HG03439 (cell line): ENCODE measurements around the gene ATP4B.

Experiments used
- ATAC-seq: cut with Tn5 transposase; IDR thresholded peaks from one replicate; pipeline ENCODE4 v1.9.1; 2021; ENCODE audit warnings: mild to moderate bottlenecking, moderate library complexity; ENCODE audit not compliant: unreplicated experiment

The ATP4B gene

DNA sequence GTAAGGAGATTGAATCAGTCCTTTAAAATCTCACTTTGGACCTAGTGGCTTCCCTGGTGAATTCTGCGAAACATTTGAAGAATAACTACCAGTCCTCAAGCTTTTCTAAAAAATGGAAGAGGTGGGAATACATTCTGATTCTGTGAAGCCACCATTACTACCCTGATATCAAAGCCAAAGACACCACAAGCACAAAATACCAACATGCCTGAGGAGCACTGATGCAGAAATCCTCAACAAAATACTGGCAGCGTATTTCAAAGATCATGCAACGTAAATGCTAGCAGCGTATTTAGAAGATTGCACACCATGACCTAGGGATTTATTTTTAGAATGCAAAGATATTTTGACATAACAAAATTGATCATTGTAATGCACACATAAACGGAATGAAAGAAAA, 14.4 kb downstream of the ATP4B start:
- no peak for ATAC-seq

DNA sequence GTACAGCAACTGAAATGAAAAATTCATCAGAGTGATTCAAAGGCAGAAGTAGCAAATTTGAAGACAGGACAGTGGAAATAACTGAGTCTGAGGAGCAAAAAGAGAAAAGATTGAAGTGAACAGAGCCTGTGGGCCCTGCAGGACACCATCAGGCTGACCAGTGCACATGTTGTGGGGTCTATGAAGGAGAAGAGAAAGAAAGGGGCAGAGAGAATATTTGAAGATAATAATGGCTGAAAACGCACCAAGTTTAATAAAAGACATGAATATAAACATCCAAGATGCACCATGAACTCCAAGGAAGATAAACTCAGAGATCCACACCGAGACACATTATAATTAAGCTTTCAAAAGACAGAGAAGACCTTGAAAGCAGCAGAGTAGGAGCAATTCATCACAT, 15.4 kb downstream of the ATP4B start:
- no peak for ATAC-seq

DNA sequence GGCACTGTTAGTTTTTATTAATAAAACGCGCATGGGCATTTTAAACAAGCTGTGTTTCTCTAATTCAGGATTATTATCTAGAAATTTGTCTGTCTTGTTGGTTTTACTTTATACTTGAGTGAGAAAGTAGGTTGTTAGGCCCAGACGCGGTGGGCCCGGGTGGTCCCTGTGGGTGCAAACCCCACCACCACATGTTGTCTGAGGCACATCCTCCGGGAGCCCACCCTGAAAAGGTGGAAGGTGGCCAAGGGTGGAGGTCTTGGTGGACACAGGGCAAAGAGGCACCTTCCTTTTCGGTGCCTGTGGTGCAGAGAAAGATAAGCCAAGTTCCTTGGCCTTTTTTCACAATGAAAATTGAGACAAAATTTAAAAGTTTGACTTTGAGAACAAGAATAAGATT, 16.6 kb downstream of the ATP4B start:
- ATAC-seq, result no peak

DNA sequence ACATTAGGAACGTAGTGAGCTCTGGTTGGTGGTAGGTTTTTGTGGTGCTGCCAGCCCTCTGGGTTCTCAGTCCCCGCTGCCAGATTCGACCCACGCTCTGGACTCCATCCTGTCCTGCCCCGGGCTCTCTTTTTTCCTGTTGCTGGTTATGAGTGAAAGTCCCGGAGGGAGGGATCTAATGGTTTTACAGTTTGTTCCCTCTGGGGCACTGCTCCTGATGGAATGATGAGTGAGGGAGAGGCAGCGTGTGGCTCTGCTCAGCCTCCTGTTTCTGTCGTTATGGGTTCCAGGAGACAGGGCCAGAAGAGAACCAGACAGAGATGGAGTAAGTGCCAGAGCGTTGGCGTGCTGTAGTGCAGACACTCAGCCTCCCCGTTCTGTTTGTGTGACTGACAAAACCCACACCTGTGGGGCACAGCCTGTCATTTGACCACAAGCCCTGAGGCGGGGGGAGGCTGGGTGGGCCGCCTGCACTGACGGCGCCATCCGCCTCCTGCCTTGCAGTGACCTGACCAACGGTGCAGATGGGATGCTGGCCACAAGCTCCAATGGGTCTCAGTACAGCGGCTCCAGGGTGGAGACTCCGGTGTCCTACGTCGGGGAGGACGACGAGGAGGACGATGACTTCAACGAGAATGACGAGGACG, 18.3 kb downstream of the ATP4B start:
- no peak for ATAC-seq

DNA sequence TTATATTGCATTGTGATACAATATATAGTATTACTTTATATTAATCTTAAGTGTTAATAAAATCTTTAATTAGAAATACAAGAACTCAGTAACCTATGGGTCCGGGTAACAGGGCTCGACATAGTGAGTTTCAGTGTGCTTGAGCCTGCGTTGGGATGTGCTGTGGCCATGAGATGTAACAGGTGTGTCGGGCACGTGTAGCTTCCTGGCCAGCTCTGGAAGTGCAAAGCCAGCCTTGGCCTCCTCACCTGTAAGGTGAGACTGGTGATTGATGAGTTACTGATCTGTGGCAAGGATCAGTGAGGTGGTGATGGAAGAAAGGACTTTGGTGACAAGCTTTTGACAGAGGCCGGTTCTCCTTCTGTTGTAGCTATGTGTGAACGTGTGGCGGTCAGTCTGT, 19.2 kb downstream of the ATP4B start:
- no peak for ATAC-seq

DNA sequence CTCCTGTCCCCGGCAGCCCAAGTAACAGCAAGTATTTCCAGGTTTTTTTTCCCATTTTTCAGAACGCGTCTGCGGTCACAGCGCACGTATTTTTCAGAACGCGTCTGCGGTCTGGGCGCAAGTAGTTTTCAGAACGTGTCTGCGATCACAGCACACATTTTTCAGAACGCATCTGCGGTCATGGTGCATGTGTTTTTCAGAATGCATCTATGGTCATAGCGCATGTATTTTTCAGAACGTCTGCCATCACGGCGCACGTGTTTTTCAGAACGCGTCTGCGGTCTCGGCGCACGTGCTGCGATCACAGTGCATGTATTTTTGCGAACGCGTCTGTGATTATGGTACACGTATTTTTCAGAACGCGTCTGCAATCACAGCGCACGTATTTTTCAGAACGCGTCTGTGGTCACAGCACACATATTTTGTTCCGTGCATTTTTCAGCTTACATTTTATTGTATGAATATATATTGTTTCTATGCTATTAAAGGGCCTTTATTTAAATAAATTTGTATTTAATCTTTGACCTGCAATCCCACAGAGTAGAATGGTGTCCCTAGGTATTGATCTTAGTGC, 19.7 kb downstream of the ATP4B start:
- no peak for ATAC-seq

DNA sequence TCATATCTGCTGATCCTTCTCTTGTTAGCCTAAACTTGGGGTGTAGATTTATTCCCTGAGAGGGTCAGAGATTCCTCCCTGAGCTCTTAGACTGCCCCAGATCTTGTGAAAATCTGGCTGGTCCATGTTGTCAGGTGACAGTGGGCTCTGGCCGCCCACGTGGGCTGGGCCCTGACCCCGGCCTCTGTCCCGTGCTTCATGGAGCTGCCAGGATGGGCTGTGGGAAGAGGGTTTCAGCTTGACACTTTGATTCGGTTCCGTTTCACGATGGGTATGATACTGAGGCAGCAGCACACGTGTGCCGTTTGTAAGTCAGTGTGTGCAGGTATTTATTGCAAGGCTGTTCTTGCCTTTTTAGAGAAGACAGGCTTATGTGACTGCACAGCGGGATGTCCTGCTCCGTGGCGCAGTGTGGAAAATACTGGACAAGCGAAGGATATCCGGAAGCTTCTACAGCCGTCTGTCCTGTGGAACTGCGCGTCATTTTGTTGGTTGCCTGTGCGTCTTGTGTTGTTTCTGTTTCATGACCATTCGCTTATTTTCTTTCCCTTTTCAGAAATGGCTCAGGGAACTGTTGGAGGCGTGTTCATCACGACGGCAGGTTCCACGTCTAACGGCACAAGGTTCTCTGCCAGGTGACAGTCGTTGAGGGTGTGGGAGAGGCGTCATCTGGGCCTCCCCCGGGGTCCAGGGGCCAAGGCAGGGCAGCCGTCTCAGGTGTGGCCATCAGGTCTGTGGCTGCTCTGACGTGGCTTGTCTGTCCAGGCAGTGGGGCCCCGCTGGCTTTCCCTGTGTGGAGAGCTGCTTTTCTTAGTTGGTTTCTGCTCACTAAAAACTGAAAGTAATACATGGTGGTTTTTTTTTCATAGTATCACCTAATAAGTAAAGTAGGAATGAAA, 20.5 kb downstream of the ATP4B start:
- no peak for ATAC-seq

DNA sequence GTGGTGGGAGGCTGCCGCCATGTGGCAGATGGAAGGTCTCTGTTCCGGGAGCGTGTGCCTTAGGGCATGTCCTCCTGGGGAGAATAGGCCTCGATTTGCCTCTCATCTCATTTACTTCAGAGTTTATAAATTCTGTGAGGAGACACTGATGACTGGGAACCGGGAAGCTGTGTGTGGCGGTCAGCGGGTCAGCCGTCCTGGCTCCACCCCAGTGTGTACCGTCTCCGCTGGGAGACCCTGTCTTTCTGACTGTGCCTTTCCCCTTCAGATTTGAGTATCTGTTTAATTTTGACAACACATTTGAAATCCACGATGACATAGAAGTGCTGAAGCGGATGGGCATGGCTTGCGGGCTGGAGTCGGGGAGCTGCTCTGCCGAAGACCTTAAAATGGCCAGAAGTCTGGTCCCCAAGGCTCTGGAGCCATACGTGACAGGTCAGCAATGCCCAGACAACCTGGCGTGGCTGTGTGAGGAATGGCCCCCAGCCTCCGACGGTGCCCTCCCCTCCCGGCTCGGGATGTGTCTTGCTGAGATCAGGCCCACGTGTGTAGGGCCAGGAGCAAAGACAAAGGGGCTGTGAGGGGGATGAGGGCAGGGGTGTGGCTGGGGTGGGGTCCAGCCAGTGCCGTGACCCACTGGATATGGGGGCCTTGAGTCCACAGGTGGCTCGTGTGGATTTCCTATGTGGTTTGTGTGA, 21.6 kb downstream of the ATP4B start:
- no peak for ATAC-seq

DNA sequence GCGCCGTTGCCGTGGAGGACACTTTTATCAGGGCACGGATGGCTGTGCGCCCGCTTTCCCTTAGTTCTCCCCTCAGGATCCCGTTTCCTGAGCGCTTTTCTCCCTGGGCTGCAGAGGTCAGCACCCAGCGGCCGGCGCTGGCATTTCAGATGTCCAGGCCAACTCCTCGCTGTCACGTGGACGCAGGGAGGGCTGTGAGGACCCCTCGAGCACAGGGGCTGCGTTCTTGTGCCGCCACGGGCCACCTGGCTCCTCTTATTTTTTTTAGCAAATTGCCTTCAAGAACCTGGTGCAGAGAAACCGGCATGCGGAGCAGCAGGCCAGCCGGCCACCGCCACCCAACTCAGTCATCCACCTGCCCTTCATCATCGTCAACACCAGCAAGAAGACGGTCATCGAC, 22.3 kb downstream of the ATP4B start:
- no peak for ATAC-seq

DNA sequence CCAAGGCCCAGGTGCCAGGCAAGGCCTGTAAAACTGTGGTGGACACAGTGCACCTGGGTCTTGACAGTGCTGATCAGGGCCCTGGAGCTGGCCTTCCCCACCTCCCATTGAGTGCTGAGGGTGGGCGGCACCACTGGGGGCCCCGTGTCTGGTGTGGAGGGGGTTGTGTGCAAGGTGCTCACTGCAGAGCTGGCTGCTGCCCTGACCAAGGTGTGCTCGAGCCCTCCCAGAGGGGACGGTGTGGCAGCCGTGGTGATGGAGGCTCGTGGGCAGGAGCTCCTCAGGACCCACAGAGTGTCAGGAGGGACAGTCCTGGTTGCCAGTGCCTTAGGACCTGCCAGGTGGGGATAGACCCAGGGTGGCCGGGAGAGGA, 23.0 kb downstream of the ATP4B start:
- ATAC-seq, result no peak

DNA sequence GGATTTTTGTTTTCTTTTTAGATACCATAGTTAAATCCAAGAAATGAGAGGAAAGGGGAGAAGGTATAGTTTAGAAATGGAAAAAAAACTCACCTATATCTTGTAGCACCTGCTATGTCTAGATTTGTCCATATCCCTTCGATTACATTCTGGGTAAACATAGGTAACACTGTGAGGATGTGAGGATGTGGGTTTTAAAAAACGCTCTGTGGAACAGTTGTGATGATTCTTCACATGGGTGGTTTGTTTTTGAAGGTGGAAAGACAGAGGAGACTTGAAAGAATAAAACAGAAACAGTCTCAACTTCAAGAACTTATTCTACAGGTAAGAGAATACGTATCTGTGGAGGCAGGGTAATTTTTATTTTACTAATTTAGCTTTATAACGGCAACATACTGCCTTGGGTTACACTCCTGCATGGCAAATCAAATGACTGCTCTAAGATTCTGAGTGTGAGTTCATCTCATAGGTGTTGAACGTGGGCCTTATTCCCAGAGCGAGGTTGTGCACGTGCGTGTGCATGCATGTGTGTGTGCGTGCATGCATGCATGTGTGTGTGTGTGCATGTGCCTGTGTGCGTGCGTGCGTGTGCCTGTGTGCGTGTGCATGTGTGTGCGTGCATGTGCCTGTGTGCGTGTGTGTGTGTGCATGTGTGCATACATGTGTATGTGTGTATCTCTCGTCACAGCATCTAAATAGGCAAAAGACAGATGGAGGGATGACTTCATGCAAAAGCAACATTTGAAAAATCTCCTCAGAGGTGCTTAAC, 23.5 kb downstream of the ATP4B start:
- ATAC-seq, result no peak

DNA sequence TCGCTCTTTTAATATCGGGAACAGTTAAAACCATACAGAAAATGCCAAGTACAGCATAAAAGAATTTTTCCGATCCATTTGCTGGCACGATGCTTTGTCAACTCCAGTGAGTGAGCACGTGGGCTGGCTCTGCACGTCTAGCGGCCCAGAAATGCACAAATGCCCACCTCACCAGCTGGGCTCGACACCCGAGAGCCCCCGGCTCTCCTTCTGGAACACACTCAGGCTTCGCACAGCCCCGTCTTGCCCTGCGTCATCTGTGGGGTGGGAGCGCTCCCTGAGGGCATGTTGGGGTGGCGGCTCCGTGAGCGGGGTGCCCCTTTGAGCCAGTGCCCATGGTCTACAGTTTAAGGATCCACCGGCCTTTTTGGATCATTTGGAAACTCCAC, 24.5 kb downstream of the ATP4B start:
- no peak for ATAC-seq

DNA sequence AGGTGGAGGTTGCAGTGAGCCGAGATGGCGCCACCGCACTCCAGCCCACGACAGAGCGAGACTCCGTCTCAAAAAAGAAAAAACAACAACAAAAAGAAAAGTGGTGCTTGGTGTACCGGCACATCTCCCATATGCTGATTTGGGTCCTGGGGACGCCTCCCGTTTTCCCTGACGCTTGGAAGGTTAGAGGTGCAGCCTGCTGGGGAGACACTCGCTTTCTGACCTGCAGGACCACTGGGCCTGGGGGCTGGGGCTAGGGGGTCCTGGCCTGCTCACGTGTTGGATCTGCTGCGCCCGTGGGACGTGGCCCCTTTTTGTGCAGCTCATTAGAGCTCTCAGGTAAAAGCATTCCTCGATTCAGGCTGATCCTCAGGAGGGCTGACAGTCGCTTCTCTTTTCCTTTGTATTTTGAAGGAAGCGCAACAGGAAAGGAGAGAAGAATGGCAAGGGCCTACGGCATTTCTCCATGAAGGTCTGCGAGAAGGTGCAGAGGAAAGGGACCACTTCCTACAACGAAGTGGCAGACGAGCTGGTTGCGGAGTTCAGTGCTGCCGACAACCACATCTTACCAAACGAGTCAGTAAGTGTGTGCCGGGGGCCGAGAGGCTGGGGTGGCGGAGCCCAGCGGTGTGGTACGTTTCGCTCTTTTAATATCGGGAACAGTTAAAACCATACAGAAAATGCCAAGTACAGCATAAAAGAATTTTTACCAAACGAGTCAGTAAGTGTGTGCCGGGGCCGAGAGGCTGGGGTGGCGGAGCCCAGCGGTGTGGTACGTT, 25.1 kb downstream of the ATP4B start:
- no peak for ATAC-seq

DNA sequence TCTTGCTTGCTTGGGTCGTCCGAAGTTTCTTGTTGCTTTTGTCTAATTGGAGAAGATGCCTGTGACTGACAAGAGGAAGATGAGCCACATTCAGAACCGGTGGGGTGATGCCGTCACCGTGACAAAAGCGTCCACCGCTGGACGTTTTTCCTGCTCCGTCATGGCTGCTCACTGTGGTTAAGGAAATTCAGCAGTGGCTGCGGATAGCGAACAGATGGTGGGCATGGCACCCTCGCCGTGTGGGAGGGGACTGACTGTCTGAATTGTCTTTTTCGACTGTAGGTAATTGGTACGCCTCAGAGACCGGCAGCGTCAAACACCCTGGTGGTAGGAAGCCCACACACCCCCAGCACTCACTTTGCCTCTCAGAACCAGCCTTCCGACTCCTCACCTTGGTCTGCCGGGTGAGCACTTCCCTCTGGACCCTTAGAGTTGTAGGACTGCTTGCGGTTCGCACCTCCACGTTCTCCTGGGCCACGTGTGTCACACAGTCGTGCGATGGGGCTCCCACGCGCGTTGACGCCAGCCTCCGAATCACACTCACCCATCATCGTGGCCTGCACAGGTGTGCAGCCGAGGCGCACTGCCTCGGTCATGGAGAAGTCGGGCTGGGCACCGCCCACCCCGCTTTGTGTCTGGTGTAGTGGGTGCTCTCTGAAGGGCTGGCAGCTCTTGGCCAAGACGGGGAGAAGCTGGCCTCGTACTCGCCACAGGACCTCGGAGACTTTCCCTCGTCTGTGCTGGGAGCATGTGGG, 26.5 kb downstream of the ATP4B start:
- no peak for ATAC-seq

DNA sequence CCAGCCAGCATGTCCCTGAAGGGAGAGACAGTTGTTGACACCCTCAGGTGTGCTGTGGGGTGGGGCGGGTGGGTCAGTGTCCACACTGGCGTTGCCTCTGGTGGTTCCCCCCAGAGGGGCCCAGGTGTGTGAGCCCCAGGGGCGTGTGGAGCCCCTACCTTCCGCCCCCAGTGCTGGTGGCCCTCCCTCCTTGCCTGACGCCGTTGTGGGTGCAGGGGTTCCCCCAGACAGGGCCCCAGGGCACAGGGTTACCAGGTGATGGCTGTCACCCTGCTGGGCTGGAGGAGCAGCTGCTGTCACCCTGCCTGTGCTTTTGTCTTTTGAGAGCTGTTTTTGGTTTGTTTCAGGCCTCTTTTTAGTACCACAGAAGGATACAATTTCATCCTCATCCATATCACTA, 27.2 kb downstream of the ATP4B start:
- no peak for ATAC-seq

DNA sequence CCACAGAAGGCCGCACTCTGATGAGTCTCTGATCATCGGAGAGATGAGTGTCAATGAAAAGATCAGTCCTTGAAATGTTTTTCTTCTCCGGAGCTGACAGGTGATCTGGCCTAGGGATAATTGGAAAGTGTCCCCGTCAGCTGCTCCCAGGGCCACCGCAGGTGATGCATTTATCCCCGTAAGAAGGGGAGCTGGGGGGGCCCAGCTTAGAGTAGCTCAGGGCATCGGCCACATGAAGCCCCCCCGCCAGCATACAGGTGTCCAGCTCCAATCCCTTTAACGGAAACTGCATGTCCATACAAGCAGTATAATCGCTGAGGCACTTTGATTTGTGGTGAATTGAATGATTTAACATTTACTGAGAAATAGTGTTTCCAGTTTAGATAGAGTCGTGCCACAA, 27.7 kb downstream of the ATP4B start:
- ATAC-seq, result no peak

DNA sequence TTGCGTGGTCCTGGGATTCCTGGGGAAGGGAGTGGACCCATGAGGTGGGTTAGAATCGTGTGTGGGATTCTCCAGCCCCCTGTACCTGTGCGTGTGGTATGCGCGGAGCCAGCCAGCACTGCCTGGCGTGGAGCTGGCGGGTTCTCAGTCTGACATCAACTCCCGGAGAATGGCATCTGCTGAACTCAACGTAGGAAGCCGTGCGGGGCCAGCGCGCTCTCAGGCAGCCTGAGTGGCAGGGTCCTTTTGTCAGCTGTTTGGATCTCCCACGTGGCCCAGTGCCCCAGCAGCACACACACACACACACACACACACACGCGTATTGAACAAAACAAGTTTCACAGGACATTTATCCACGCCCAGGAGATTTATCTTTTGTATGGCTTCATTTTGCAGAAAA, 28.1 kb downstream of the ATP4B start:
- ATAC-seq, result no peak

DNA sequence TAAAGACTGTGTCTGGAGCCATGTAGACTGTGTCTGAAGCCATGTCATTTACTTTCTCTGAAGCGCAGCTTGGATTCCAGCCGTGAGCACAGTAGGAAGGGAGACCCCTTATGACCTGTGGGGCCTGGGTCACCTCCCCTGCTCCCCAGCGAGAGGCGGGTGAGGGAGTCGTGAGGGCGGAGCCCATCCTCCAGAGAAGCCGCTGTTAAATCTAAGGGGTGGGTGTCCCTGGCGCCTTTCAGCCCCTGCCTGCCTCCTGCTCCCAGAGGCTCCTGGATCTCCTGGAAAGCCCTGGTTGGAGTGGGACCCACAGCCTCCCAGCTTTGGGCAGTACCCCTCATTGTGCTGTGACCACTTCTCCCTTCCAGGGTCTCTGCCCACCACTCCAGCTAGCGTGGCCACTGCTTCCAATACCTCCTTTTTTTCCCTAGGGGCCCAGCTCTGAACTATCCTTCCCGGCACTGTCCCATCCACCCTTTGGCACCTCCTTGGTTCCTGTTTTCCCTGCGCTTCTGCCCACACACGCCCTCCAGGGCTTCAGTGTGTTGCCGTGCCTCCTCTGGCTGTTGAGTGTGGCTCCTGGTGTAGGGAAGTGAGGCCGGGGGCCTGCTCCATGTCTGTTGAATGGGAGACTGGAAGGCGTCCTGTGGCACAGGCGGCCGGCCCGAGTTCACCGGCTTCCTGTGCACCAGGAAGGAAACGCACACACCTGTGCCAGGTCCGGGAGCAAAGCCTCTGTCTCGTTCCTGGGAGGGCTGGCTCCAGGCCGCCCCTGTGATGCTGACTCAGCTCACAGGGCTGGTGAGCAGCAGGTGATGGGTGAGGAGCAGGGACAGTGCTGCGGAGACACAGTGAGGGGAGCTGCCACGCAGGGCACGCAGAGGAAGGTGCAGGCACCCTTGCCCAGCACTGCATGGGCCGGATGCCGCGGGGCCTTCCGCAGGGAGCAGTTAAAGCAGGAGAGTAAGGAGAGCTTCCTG, 29.4 kb downstream of the ATP4B start:
- ATAC-seq, result no peak
